Natural killer cell (primary cell): Measurements from ENCODE around the gene CLDN14. TPM values are rescaled to one million over a fixed set of nuclear protein-coding genes. Genes with fewer than 3 reads are reported as not detected.

Experiments used
- ATAC-seq, 3 donors: fragments of 150-1000 bp in 2 of 3; fragments of 200-7000 bp in 1 of 3; cut with Tn5 transposase; 1 replicate in 1 of 3; 2 replicates in 2 of 3; pipeline ENCODE4 v1.10.0; 2021; ENCODE audit warnings: mild to moderate bottlenecking in 2 of 3, moderate library complexity in 2 of 3
- DNase-seq, 2 donors: peaks; one replicate each; pipeline versions ENCODE4 v3.0.0 to v3.0.0-alpha.2; 2013 to 2021; ENCODE audit warnings: mixed read lengths in 1 of 2
- H3K27ac ChIP-seq: one replicate; pipeline ENCODE4 v1.5.1; 2013; ENCODE audit warnings: mild to moderate bottlenecking, low read length
- H3K27me3 ChIP-seq: one replicate; pipeline ENCODE4 v1.6.1; 2013; ENCODE audit warnings: low read length; ENCODE audit not compliant: control insufficient read depth, insufficient read depth
- H3K36me3 ChIP-seq: one replicate; pipeline ENCODE4 v1.6.1; 2013; ENCODE audit warnings: low read length; ENCODE audit not compliant: control insufficient read depth, insufficient read depth
- H3K4me1 ChIP-seq: one replicate; pipeline ENCODE4 v1.6.1; 2013; ENCODE audit warnings: low read length; ENCODE audit not compliant: control insufficient read depth, insufficient read depth
- H3K4me3 ChIP-seq: one replicate; pipeline ENCODE4 v1.5.1; 2013; ENCODE audit warnings: low read length
- H3K9me3 ChIP-seq: one replicate; pipeline ENCODE4 v1.6.1; 2013; ENCODE audit warnings: low read length; ENCODE audit not compliant: control insufficient read depth, insufficient read depth
- H3K27ac Mint-ChIP-seq, 2 donors: one replicate each; pipeline ENCODE4 v1.8.0; 2022; ENCODE audit warnings: mild to moderate bottlenecking in 2 of 2, mixed read lengths in 2 of 2, moderate library complexity in 1 of 2
- H3K27me3 Mint-ChIP-seq, 2 donors: one replicate each; pipeline ENCODE4 v1.8.0; 2022; ENCODE audit warnings: low read depth in 2 of 2, mixed read lengths in 2 of 2
- H3K36me3 Mint-ChIP-seq: one replicate; pipeline ENCODE4 v1.8.0; 2022; ENCODE audit warnings: mixed read lengths
- H3K4me1 Mint-ChIP-seq, 2 donors: one replicate each; pipeline ENCODE4 v1.8.0; 2022; ENCODE audit warnings: mixed read lengths in 2 of 2
- H3K4me3 Mint-ChIP-seq: one replicate; pipeline ENCODE4 v1.8.0; 2022; ENCODE audit warnings: mild to moderate bottlenecking, moderate library complexity, mixed read lengths
- H3K9me3 Mint-ChIP-seq, 2 donors: one replicate each; pipeline ENCODE4 v1.8.0; 2022; ENCODE audit warnings: mixed read lengths in 2 of 2
- WGBS: methylation state at CpG from one replicate; pipeline ENCODE4 v1.1.7; 2013; ENCODE audit warnings: missing lambda C conversion rate; ENCODE audit not compliant: insufficient coverage; 5-methylcytosine and 5-hydroxymethylcytosine counted together
- intact Hi-C: fragments of 100-400 bp; cut with micrococcal nuclease; formaldehyde crosslinking; loops from one replicate; pipeline ENCODE4 v1.14.2; 2022
- total RNA-seq, 4 donors: library from RNA; stranded (reverse); fragments of 120-200 nt in 1 of 4; gene quantifications; one replicate each; pipeline versions ENCODE4 v1.2.3 to v1.2.4, GENCODE V29; 2013 to 2022
- TF ChIP-seq, protein P1 (sequence below): fragments of 200-600 bp; IDR thresholded peaks from one replicate; pipeline ENCODE4 v1.8.0; 2022; ENCODE audit warnings: antibody characterized with exemption

CLDN14 gene
- total RNA-seq, 3 donors from 2014 or later (not counting 1 experiment from before 2014, with no cell fraction given) = not detected

GRCh38 chr21:36463991-36464390 lies 15.9 kb downstream of the CLDN14 start:
- no peaks in the 10 kb centered on the region for H3K4me1 ChIP-seq
- Mint-ChIP-seq H3K36me3 (no peaks in the 10 kb centered on the region), H3K4me3 (no peak overlapping the region), H3K4me1 (no peaks in the 10 kb centered on the region), H3K27ac (no peak overlapping the region), H3K27me3 (peaks cover 0 to 4% of the 10 kb centered on the region in 2 donors), H3K9me3 (no peaks in the 10 kb centered on the region)
- H3K27ac ChIP-seq = no peak overlapping the region
- H3K36me3 ChIP-seq = no peaks in the 10 kb centered on the region
- TF ChIP-seq, protein P1, sequence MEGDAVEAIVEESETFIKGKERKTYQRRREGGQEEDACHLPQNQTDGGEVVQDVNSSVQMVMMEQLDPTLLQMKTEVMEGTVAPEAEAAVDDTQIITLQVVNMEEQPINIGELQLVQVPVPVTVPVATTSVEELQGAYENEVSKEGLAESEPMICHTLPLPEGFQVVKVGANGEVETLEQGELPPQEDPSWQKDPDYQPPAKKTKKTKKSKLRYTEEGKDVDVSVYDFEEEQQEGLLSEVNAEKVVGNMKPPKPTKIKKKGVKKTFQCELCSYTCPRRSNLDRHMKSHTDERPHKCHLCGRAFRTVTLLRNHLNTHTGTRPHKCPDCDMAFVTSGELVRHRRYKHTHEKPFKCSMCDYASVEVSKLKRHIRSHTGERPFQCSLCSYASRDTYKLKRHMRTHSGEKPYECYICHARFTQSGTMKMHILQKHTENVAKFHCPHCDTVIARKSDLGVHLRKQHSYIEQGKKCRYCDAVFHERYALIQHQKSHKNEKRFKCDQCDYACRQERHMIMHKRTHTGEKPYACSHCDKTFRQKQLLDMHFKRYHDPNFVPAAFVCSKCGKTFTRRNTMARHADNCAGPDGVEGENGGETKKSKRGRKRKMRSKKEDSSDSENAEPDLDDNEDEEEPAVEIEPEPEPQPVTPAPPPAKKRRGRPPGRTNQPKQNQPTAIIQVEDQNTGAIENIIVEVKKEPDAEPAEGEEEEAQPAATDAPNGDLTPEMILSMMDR = no peak
- no peak for ATAC-seq
- intact Hi-C loops = no loop called here
- no peak for DNase-seq
- no peak overlapping the region for H3K4me3 ChIP-seq
- no peaks in the 10 kb centered on the region for H3K27me3 ChIP-seq
- H3K9me3 ChIP-seq = no peaks in the 10 kb centered on the region
- WGBS = 36% methylated on average over 10 of the region's 10 CpGs

DNA sequence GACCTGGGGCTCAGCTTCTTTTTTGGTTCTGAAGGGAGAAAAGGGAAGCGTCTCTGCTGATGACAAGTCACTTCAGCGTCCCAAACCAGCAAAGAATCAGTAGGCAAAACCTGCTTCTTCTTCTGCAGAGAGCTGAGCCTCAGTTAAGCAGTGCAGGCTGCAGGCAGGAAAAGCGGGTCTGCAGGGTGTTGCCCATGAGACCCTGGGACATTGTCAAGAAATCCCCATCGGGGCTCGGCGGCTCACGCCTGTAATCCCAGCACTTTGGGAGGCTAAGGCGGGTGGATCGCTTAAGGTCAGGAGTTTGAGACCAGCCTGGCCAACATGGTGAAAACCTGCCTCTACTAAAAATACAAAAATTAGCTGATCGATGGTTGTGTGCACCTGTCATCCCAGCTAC lies 16.7 kb downstream of the CLDN14 start:
- Mint-ChIP-seq H3K4me3 (no peak overlapping the region), H3K4me1 (no peaks in the 10 kb centered on the region), H3K27me3 (peaks cover 0 to 4% of the 10 kb centered on the region in 2 donors), H3K36me3 (no peaks in the 10 kb centered on the region), H3K9me3 (no peaks in the 10 kb centered on the region), H3K27ac (no peak overlapping the region)
- TF ChIP-seq, protein P1 = no peak
- intact Hi-C loops = no loop called here
- no peaks in the 10 kb centered on the region for H3K4me1 ChIP-seq
- WGBS = 89% methylated on average over 10 of the region's 10 CpGs
- H3K36me3 ChIP-seq = no peaks in the 10 kb centered on the region
- no peak overlapping the region for H3K4me3 ChIP-seq
- ATAC-seq = no peak
- no peaks in the 10 kb centered on the region for H3K27me3 ChIP-seq
- H3K9me3 ChIP-seq = no peaks in the 10 kb centered on the region
- no peak overlapping the region for H3K27ac ChIP-seq
- no peak for DNase-seq

- Histone ChIP-seq H3K27me3 (no peaks in the 10 kb centered on the region), H3K36me3 (no peaks in the 10 kb centered on the region), H3K4me1 (no peaks in the 10 kb centered on the region), H3K9me3 (no peaks in the 10 kb centered on the region), H3K4me3 (no peak overlapping the region), H3K27ac (no peak overlapping the region)
- TF ChIP-seq, protein P1 = no peak
- DNase-seq (no peak), ATAC-seq (no peak)
- Mint-ChIP-seq H3K4me3 (no peak overlapping the region), H3K4me1 (no peaks in the 10 kb centered on the region), H3K27ac (no peak overlapping the region), H3K27me3 (peaks cover 0 to 4% of the 10 kb centered on the region in 2 donors), H3K36me3 (no peaks in the 10 kb centered on the region), H3K9me3 (no peaks in the 10 kb centered on the region)
- intact Hi-C loops = no loop called here
- 96% methylated on average over 14 of the region's 14 CpGs for WGBS
Observed at GRCh38 chr21:36461918-36462486, 17.9 kb downstream of the CLDN14 start.
